Activated naive CD4-positive, alpha-beta T cell treated with anti-CD3 and anti-CD28 coated beads, Interleukin-2, amount 50 U/mL, for 16 hours (primary cell): Measurements from ENCODE around the gene ZNF578.
A peak's percentile ranks its signal among the peaks of the same experiment; 100 is the strongest.
"Not testable (repeated sequence)": the region's sequence is repeated elsewhere in the genome, so short reads cannot be mapped to it uniquely, and the experiment has no call there.

ENCODE experiments used
- DNase-seq: peaks from one replicate; pipeline ENCODE4 v3.0.0-alpha.2; 2020

The ZNF578 gene

GRCh38 chr19:52518646-52519045 is 65.3 kb downstream of the ZNF578 start:
- no peak for DNase-seq

GRCh38 chr19:52519175-52519574 is 65.8 kb downstream of the ZNF578 start:
- DNase-seq, result not testable (repeated sequence)

- no peak for DNase-seq
These were observed 66.7 kb downstream of the ZNF578 start for GRCh38 chr19:52520013-52520412.

- DNase-seq, result no peak
These were observed 69.2 kb downstream of the ZNF578 start for GRCh38 chr19:52522551-52522950.

- no peak for DNase-seq
These were observed 70.7 kb downstream of the ZNF578 start for GRCh38 chr19:52524086-52524485.

- DNase-seq, result peak; percentile 96
These were observed 74.0 kb downstream of the ZNF578 start, which contains the start of gene ZNF808 for GRCh38 chr19:52527134-52527955. Gene ZNF808 (plus strand): TSS chr19:52527668. CDS start chr19:52543285, 15,617 bp downstream.

- DNase-seq, result no peak
These were observed 74.6 kb downstream of the ZNF578 start for GRCh38 chr19:52527956-52528351.

- DNase-seq, result no peak
These were observed 79.1 kb downstream of the ZNF578 start for GRCh38 chr19:52532480-52532879.

GRCh38 chr19:52533901-52534300 is 80.5 kb downstream of the ZNF578 start:
- DNase-seq, result no peak

- DNase-seq, result not testable (repeated sequence)
These were observed 82.0 kb downstream of the ZNF578 start for GRCh38 chr19:52535385-52535770.

GRCh38 chr19:52535771-52536447 is 82.6 kb downstream of the ZNF578 start:
- peak; percentile 91 for DNase-seq

- DNase-seq, result peak; percentile 57
These were observed 83.1 kb downstream of the ZNF578 start for GRCh38 chr19:52536448-52536800.

- not testable (repeated sequence) for DNase-seq
These were observed 85.5 kb downstream of the ZNF578 start for GRCh38 chr19:52538815-52539214.

- DNase-seq, result not testable (repeated sequence)
These were observed 87.8 kb downstream of the ZNF578 start for GRCh38 chr19:52541176-52541575.

GRCh38 chr19:52541608-52542007 is 88.3 kb downstream of the ZNF578 start:
- no peak for DNase-seq

- DNase-seq, result not testable (repeated sequence)
These were observed 89.2 kb downstream of the ZNF578 start for GRCh38 chr19:52542541-52542940.

GRCh38 chr19:52542984-52543664 is 89.8 kb downstream of the ZNF578 start:
- no peak for DNase-seq

GRCh38 chr19:52554216-52554971 is 101.0 kb downstream of the ZNF578 start:
- no peak for DNase-seq

GRCh38 chr19:52557231-52557995 is 104.1 kb downstream of the ZNF578 start:
- no peak for DNase-seq

- not testable (repeated sequence) for DNase-seq
These were observed 105.5 kb downstream of the ZNF578 start for GRCh38 chr19:52558732-52559445.

- not testable (repeated sequence) for DNase-seq
These were observed 108.3 kb downstream of the ZNF578 start for GRCh38 chr19:52561611-52562010.
